Suprapubic skin (tissue), 4 donors: ENCODE data around the gene KRT25. TPM values are rescaled to one million over a fixed set of nuclear protein-coding genes. Genes with fewer than 3 reads are reported as not detected.

ENCODE experiments used
- DNase-seq, 2 donors: peaks; one replicate each; pipeline ENCODE4 v3.0.0-alpha.2; 2019; ENCODE audit warnings: low spot score in 2 of 2
- H3K27ac ChIP-seq: fragments of 200-600 bp; sonication (generic); one replicate; pipeline ENCODE4 v1.5.1; 2019
- H3K27me3 ChIP-seq: fragments of 200-600 bp; sonication (generic); one replicate; pipeline ENCODE4 v1.5.1; 2019
- H3K36me3 ChIP-seq: fragments of 200-600 bp; sonication (generic); one replicate; pipeline ENCODE4 v1.5.1; 2019
- H3K4me1 ChIP-seq: fragments of 200-600 bp; sonication (generic); one replicate; pipeline ENCODE4 v1.5.1; 2019
- H3K4me3 ChIP-seq: fragments of 200-600 bp; sonication (generic); one replicate; pipeline ENCODE4 v1.5.1; 2019; ENCODE audit warnings: mild to moderate bottlenecking
- H3K9me3 ChIP-seq: fragments of 200-600 bp; sonication (generic); one replicate; pipeline ENCODE4 v1.5.1; 2019
- EP300 ChIP-seq: sonication (generic); formaldehyde crosslinking; IDR thresholded peaks from one replicate; pipeline ENCODE4 v1.6.1; 2017; ENCODE audit warnings: antibody characterized with exemption
- POLR2A ChIP-seq, 2 donors: fragments of 450-650 bp; IDR thresholded peaks; one replicate each; pipeline ENCODE4 v1.6.1; 2017; ENCODE audit warnings: antibody characterized with exemption in 2 of 2, mild to moderate bottlenecking in 2 of 2, moderate library complexity in 2 of 2
- POLR2AphosphoS5 ChIP-seq, 3 donors: sonication (generic); formaldehyde crosslinking; IDR thresholded peaks; one replicate each; pipeline ENCODE4 v1.6.1; 2017; ENCODE audit warnings: antibody characterized with exemption in 3 of 3
- WGBS: methylation state at CpG from one replicate; pipeline ENCODE4 v1.1.5; 2018; 5-methylcytosine and 5-hydroxymethylcytosine counted together
- total RNA-seq, 4 donors: library from RNA; depleted of rRNA; stranded (reverse); fragments of >200 nt; gene quantifications; one replicate each; pipeline ENCODE4 v1.1.0, GENCODE V29; 2016
- TF ChIP-seq, protein P1 (sequence below), 2 donors: fragments of 200-600 bp in 1 of 2; fragments of 450-650 bp in 1 of 2; sonication (generic) in 1 of 2; IDR thresholded peaks; one replicate each; pipeline ENCODE4 v1.5.1; 2016 to 2019; ENCODE audit warnings: antibody characterized with exemption in 2 of 2, mild to moderate bottlenecking in 1 of 2, moderate library complexity in 1 of 2

KRT25 gene
- total RNA-seq, 4 donors from 2014 or later: 8.7 to 383 (median 119) TPM

GRCh38 chr17:40777459-40777858 is 22.3 kb upstream of the KRT25 start:
- peaks cover 43% of the 10 kb centered on the region for H3K27me3 ChIP-seq
- 85% methylated on average over 7 of the region's 7 CpGs for WGBS

GRCh38 chr17:40775945-40776344 is 20.8 kb upstream of the KRT25 start:
- no peak for DNase-seq
- Histone ChIP-seq H3K27ac (no peak overlapping the region), H3K9me3 (no peaks in the 10 kb centered on the region), H3K27me3 (peaks cover 45% of the 10 kb centered on the region), H3K36me3 (no peaks in the 10 kb centered on the region), H3K4me1 (peaks cover 4% of the 10 kb centered on the region), H3K4me3 (no peak overlapping the region)
- WGBS: 69% methylated on average over 4 of the region's 4 CpGs
- TF ChIP-seq EP300 (no peak), POLR2AphosphoS5 (IDR thresholded peaks at IDR 0.05) (no peak), POLR2A (IDR thresholded peaks at IDR 0.05) (no peak)
- TF ChIP-seq, protein P1, sequence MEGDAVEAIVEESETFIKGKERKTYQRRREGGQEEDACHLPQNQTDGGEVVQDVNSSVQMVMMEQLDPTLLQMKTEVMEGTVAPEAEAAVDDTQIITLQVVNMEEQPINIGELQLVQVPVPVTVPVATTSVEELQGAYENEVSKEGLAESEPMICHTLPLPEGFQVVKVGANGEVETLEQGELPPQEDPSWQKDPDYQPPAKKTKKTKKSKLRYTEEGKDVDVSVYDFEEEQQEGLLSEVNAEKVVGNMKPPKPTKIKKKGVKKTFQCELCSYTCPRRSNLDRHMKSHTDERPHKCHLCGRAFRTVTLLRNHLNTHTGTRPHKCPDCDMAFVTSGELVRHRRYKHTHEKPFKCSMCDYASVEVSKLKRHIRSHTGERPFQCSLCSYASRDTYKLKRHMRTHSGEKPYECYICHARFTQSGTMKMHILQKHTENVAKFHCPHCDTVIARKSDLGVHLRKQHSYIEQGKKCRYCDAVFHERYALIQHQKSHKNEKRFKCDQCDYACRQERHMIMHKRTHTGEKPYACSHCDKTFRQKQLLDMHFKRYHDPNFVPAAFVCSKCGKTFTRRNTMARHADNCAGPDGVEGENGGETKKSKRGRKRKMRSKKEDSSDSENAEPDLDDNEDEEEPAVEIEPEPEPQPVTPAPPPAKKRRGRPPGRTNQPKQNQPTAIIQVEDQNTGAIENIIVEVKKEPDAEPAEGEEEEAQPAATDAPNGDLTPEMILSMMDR (IDR thresholded peaks at IDR 0.05): no peak

More at GRCh38 chr17:40777459-40777858, 22.3 kb upstream of the KRT25 start:
- TF ChIP-seq POLR2AphosphoS5 (IDR thresholded peaks at IDR 0.05) (no peak), EP300 (no peak), POLR2A (IDR thresholded peaks at IDR 0.05) (no peak)
- TF ChIP-seq, protein P1 (IDR thresholded peaks at IDR 0.05): no peak
- H3K27ac ChIP-seq: no peak overlapping the region
- peaks cover 4% of the 10 kb centered on the region for H3K4me1 ChIP-seq
- H3K36me3 ChIP-seq: no peaks in the 10 kb centered on the region
- DNase-seq: no peak
- no peaks in the 10 kb centered on the region for H3K9me3 ChIP-seq
- H3K4me3 ChIP-seq: no peak overlapping the region

DNA sequence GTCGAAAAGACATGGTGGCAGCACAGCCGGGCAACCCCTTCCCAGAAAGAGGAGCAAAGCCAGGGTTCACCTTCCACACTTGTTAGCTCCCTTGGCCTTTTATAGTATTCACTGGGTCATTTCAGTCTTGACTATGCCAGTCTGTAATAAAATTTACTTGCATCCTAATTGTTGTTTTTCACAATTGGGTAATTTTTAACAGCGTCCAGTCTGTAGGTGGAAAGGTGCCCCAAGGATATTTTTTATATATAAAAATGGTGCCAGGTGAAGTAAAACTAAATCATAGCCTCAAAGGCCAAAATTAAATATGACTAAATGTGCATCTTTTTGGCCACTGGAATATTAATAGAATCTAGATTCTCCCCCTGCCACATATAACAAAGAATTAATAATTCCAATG is 17.0 kb upstream of the KRT25 start, which contains the start of gene KRT26:
Gene KRT26 (minus strand): TSS at position 101 of the 400 bp plus-strand sequence. CDS start 88 bp downstream, at position 13.
- TF ChIP-seq, protein P1 (IDR thresholded peaks at IDR 0.05): no peak
- TF ChIP-seq POLR2AphosphoS5 (IDR thresholded peaks at IDR 0.05) (no peak), EP300 (no peak), POLR2A (IDR thresholded peaks at IDR 0.05) (no peak)

GRCh38 chr17:40765657-40766056 is 10.5 kb upstream of the KRT25 start:
- no peak for DNase-seq
- Histone ChIP-seq H3K9me3 (peaks cover 5% of the 10 kb centered on the region), H3K4me1 (no peaks in the 10 kb centered on the region), H3K36me3 (no peaks in the 10 kb centered on the region), H3K4me3 (no peak overlapping the region), H3K27ac (no peak overlapping the region), H3K27me3 (peaks cover 6% of the 10 kb centered on the region)
- no peak for TF ChIP-seq POLR2AphosphoS5 (IDR thresholded peaks at IDR 0.05)
- TF ChIP-seq, protein P1 (IDR thresholded peaks at IDR 0.05): no peak
- no peak for TF ChIP-seq POLR2A (IDR thresholded peaks at IDR 0.05)
- TF ChIP-seq EP300: no peak
- WGBS: 94% methylated on average over 2 of the region's 2 CpGs

More for the DNA sequence above, 17.0 kb upstream of the KRT25 start, which contains the start of gene KRT26:
- no peaks in the 10 kb centered on the region for H3K9me3 ChIP-seq
- no peaks in the 10 kb centered on the region for H3K4me1 ChIP-seq
- H3K4me3 ChIP-seq: no peak within 1 kb of the TSS
- no peak within 1 kb of the TSS for H3K27ac ChIP-seq
- WGBS: 94% methylated on average over 3 of the region's 3 CpGs
- peaks cover 30% of the 10 kb centered on the region for H3K27me3 ChIP-seq
- H3K36me3 ChIP-seq: no peaks in the 10 kb centered on the region
- DNase-seq: no peak

DNA sequence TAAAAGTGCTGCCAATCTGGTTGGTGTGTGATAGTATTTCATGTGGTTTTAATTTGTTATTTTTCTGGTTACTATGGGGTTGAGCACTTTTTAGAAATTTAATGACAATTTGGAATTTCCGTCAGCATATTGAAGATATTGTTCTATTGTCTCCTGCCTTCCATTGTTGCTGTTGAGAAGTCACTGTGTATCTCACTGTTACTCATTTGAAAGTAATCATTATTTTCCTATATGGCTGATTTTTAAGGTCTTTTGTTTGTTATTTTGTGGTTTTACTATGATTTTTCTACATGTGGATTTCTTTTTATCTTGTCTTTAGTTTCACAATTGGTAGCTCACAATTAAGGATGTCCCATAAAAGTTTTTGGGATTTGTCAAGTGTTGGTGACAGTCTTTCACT is 8.6 kb upstream of the KRT25 start:
- TF ChIP-seq POLR2AphosphoS5 (IDR thresholded peaks at IDR 0.05) (no peak), EP300 (no peak), POLR2A (IDR thresholded peaks at IDR 0.05) (no peak)
- TF ChIP-seq, protein P1 (IDR thresholded peaks at IDR 0.05): no peak
- Histone ChIP-seq H3K27me3 (no peaks in the 10 kb centered on the region), H3K4me3 (no peak overlapping the region), H3K4me1 (no peaks in the 10 kb centered on the region), H3K27ac (no peak overlapping the region), H3K36me3 (no peaks in the 10 kb centered on the region), H3K9me3 (peaks cover 10% of the 10 kb centered on the region)
- WGBS: 70% methylated on average over 1 of the region's 1 CpG
- DNase-seq: no peak
